Spinal cord (tissue), 10 donors: ENCODE measurements around the gene TTF1. TPM values are rescaled to one million over a fixed set of nuclear protein-coding genes. Genes with fewer than 3 reads are reported as not detected.

Experiments used
- DNase-seq, 6 donors: peaks; one replicate each; pipeline versions ENCODE4 v3.0.0 to v3.0.0-alpha.2; 2013 to 2015; ENCODE audit warnings: low spot score in 6 of 6, low read depth in 4 of 6
- H3K27ac ChIP-seq: one replicate; pipeline ENCODE4 v1.5.1; 2013; ENCODE audit warnings: low read depth, low read length, control low read depth
- H3K27me3 ChIP-seq: one replicate; pipeline ENCODE4 v1.6.1; 2013; ENCODE audit warnings: low read length; ENCODE audit not compliant: control insufficient read depth, insufficient read depth
- H3K36me3 ChIP-seq: one replicate; pipeline ENCODE4 v1.6.1; 2013; ENCODE audit warnings: low read length; ENCODE audit not compliant: control insufficient read depth, insufficient read depth
- H3K4me1 ChIP-seq: one replicate; pipeline ENCODE4 v1.6.1; 2013; ENCODE audit warnings: low read length; ENCODE audit not compliant: control insufficient read depth, insufficient read depth
- H3K4me3 ChIP-seq: one replicate; pipeline ENCODE4 v1.5.1; 2013; ENCODE audit warnings: low read depth, low read length, control low read depth
- H3K9me3 ChIP-seq: one replicate; pipeline ENCODE4 v1.6.1; 2013; ENCODE audit warnings: low read length; ENCODE audit not compliant: control insufficient read depth, insufficient read depth
- WGBS: methylation state at CpG from one replicate; pipeline ENCODE4 v1.1.5; 2013; ENCODE audit warnings: missing lambda C conversion rate; ENCODE audit not compliant: insufficient coverage; 5-methylcytosine and 5-hydroxymethylcytosine counted together
- polyA plus RNA-seq, 2 donors: library from polyadenylated mRNA; unstranded; fragments of 120-200 nt; gene quantifications; one replicate each; pipeline ENCODE4 v1.2.1, GENCODE V29; 2013; ENCODE audit not compliant: insufficient read length in 2 of 2
- small RNA-seq: library from RNA; depleted of rRNA; stranded (forward); fragments of <200 nt; gene quantifications from one replicate; pipeline ENCODE3, GENCODE V24; 2014; ENCODE audit warnings: low replicate concordance
- total RNA-seq, 2 donors: library from RNA; depleted of rRNA in 1 of 2; stranded (reverse); fragments of 120-200 nt in 1 of 2; fragments of >200 nt in 1 of 2; gene quantifications; one replicate each; pipeline versions ENCODE4 v1.2.3 to v1.2.4, GENCODE V29; 2013 to 2014
- donor health status: healthy.

Gene TTF1
- total and polyA plus RNA-seq, 4 donors: 11.1 to 14.5 (median 12.7) TPM

DNA sequence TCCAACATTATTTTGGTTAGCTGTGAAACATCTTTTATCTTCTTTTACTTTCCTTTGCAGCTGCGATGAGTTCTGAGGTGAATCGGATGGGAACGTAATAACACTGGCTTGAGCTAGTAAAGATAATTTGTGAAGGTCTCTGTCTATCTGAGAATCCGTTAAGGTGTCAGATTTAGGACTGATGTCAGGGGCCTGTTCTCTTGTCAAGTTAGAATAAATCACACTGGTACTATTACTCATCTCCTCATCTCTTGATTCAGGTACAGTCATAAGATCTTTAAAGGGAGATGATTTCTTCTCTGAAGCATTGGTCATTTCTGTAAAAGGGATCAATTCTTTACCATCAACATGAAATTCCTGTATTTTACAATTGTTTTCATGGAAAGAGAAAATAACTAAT is 78.1 kb downstream of the TTF1 start:
- WGBS: no CpG with 5 or more reads among the region's 4 CpGs
- Histone ChIP-seq H3K4me3 (no peak overlapping the region), H3K4me1 (no peaks in the 10 kb centered on the region), H3K9me3 (no peaks in the 10 kb centered on the region), H3K36me3 (peaks cover 31% of the 10 kb centered on the region), H3K27me3 (no peaks in the 10 kb centered on the region), H3K27ac (no peak overlapping the region)
- no peak for DNase-seq

DNA sequence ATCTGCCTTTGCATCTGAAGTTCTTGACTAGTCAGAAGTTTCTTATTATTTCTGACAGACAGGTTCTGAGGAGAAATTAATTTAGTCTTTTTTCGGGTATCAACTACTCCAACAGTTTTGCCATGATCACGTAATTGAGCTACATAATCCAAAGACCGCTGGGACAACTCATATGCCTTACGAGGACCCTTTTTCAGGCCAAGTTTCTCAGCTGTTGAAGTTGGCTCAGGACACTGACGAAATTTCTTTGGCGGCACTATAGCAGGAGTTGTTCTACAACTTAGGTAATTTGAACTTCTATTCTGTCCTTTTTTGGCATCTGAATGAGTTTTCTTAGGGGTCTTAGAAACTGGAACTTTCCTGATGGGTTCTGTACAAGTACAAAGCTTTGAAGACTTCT is 79.1 kb downstream of the TTF1 start:
- no peak overlapping the region for H3K27ac ChIP-seq
- DNase-seq: no peak
- WGBS: 100% methylated on average over 5 of the region's 6 CpGs
- peaks cover 26% of the 10 kb centered on the region for H3K36me3 ChIP-seq
- H3K27me3 ChIP-seq: no peaks in the 10 kb centered on the region
- H3K4me3 ChIP-seq: no peak overlapping the region
- H3K9me3 ChIP-seq: no peaks in the 10 kb centered on the region
- no peaks in the 10 kb centered on the region for H3K4me1 ChIP-seq

Small RNAs within 50 kb of the gene (small RNA-seq; reads per million reads assigned to genes)
- gene RNU5D-2P: 2.1 reads per million, percentile 90 among the genes with 10 or more reads in this experiment

Other genes starting within 250 kb of the TTF1 start
- 10 to 100 TPM in 1 of 2 donors, 1 to 10 TPM in 1; 5.4 to 23.0 TPM for gene NTNG2, start 244.8 kb downstream of the TTF1 start, total RNA-seq
- 10 to 100 TPM in 1 of 2 donors, 1 to 10 TPM in 1; 9.4 to 12.5 TPM for gene NTNG2, start 244.8 kb downstream of the TTF1 start, polyA plus RNA-seq
- 10 to 100 TPM; 66.3 to 88.7 TPM for gene SETX, start 51.9 kb downstream of the TTF1 start, total RNA-seq
- gene SETX, start 51.9 kb downstream of the TTF1 start, polyA plus RNA-seq: 10 to 100 TPM; 38.0 to 42.8 TPM
- gene CFAP77, start 3.4 kb upstream of the TTF1 start, total RNA-seq: 1 to 10 TPM in 1 of 2 donors, under 1 TPM in 1; 0.30 to 3.3 TPM
- 1 to 10 TPM; 6.2 to 6.9 TPM for gene CFAP77, start 3.4 kb upstream of the TTF1 start, polyA plus RNA-seq
- gene BARHL1, start 175.8 kb upstream of the TTF1 start, total RNA-seq: 1 to 10 TPM in 1 of 2 donors, not detected in 1; 2.0 TPM
- gene BARHL1, start 175.8 kb upstream of the TTF1 start, polyA plus RNA-seq: 1 to 10 TPM; 3.2 to 3.3 TPM